Measurements from ENCODE around the gene DPYSL4.

DPYSL4 gene

DNA sequence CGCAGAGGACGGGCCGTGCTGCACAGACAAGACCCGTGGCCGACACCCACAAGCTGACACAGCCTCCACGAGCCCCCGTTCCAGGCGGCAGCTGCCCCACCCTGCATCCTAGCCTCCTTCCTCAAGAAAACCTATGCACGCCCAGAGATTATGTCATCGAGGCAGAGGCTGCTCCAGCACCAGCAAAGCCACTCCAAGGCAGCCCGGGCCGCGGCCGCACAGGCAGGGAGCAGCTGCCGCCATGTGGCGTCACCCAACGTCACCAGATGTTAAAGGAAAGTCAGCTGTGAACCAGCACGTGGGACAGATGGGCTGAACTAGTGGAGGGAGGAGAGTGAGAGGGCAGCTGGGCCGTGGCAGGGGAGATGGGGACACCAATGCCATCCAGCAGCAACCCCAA is 61.2 kb downstream of the DPYSL4 start:
- no peak for DNase-seq

DNA sequence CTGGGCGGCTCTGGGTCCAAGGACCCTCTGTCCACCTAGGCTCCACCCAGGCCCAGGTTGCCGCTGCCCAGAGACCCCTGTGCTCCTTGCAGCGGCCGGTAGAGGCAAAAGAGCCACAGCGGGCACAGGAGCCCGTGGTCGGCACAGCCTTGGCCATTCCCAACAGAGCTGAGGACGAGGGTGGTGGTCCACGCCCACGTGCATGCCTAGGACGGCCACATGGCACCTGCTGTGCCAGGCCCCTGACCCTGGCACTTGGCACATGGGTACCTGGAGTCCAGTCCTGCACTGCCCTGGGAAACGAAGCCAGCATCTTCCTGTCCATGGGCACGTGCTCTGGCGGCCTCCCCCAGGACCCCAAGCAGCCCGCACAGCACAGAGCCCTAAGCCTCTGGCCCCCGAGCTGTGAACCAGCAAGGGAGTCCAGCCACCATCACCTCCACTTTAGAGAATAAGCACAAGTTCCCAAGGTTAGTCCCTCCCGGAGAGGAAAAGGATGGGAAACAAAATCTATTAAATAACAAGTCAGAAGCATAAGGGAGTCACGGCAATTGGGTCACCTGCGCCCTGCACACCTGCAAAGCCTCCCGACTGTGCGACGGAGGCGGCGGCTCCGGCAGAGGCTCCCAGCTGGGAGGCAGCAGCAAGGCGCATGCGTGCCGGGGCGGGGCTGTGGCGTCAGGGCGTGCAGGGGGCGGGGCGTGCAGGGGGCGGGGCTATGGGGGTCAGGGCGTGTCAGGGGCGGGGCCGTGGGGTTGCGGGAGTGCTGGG is 61.9 kb downstream of the DPYSL4 start:
- peak; percentile 49 for DNase-seq

DNA sequence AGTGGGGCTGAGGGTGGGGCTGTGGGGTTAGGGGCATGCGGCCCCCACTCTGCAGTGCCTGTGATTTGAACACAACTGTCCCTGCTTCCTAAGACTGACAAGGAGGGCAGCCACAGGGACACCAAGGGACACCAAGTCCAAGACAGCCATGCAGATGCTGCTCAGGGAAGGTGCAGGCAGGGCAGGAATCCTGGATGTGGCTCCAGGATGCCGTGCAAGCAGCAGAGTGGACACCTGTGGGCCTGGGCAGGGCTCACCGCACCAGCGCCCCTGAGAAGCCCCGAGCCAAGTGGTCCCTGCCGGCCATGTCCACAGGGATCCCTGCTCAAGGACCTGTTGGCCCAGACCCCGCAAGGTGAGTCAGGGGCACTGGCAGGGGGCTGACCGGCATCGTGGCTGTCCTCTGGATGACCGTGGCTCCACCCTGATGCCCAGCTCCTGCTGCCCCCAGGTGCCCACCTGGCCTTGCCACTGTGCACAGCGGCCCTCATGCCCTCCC is 62.5 kb downstream of the DPYSL4 start:
- DNase-seq: no peak

DNA sequence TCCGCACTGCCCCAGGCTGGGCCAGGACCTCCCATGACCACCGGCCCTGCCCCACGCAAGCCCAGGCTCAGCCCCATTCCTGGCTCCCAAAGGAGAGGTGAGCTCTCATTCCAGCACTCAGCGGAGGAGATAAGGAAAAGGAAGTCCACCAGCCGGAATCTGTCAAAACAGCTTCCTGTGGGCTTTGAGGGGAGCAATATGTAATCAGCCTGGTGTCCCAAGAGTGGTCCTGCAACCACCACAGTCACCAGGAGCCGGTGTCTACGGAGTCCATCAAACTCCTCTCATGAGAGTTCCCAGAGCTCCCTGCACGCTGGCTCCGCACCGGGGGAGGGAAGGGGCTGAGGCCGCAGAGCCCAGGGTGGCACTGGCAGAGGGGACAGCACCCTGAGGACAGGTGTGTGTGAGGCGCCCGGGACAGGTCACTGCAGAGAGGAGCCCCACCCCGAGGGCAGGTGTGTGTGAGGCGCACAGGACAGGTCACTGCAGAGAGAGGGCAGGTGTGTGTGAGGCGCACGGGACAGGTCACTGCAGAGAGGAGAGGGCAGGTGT is 63.2 kb downstream of the DPYSL4 start:
- DNase-seq: no peak

DNA sequence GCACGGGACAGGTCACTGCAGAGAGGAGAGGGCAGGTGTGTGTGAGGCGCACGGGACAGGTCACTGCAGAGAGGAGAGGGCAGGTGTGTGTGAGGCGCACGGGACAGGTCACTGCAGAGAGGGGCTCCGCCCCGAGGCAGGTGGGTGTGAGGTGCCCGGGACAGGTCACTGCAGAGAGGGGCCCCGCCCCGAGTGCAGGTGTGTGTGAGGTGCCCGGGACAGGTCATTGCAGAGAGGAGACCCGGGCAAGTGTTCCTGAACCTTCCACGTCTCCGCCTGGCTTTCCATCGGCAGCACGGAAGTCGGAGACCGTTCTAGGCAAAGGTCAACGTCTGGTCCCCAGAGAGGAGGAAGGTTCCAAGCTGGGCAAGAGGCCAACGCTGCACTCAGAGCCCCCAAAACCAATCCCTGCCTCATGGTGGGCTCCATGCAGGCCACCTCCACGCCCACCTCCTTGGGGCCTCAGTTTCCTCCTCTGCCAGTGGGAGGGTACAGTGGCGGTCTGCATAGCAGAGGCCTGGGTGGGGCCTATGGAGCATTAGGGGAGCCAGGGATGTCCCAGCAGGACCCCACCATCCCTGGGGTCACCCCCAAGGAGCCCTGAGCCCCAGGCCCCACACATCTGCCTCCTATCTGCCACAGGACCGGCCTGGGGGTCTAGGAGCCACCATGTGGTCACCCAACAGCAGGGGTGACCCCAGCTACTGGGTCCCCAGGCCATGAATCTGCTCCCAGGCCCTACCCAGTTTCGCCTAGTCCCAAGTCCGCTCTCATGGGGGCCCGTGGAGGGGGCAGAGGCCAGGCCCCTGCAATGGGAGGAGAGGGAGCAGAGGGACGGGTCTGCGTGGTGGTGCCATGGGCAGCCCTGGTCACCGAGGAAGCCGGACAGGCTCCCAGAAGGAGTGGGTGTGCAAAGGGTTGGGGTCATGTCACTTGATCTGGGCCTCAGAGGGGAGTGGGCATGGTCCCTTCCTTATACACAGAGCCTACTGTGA is 64.0 kb downstream of the DPYSL4 start:
- no peak for DNase-seq

DNA sequence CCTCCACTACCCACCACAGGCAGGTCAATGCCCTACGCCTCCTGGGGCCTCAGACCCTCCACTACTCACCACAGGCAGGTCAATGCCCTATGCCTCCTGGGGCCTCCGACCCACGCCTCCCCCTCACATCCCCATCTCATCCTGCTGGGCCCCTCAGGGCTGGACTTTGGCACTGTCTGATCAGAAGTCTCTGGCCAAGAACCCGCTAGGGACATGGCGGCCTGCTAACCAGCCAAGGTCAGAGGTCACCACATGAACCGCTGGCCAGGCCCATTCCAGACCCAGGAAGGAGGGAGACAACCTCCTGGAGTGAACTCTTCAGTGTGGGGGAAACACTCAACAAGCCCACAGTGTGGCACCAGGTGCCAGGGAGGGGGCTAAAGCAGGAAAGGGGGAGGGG is 65.2 kb downstream of the DPYSL4 start:
- DNase-seq: no peak

DNA sequence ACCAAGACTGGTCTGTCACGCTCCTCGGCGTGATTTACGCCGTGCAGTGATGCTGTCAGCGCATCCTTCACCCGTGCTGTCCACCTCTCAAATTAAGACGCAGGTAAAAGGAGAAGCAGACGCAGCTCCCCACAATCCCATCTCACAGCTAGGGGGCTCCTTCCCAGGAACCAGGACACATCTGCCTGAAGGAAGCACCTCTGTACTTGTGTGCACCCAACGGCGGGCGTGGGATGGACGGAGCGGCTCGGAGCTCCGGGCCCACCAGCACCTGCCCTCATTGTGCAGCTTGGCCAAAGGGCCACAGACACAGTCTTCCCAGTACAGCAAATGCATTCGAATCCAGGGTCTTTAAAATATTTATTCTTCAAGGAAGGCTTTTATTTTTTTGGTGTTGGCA is 65.7 kb downstream of the DPYSL4 start:
- DNase-seq: no peak

DNA sequence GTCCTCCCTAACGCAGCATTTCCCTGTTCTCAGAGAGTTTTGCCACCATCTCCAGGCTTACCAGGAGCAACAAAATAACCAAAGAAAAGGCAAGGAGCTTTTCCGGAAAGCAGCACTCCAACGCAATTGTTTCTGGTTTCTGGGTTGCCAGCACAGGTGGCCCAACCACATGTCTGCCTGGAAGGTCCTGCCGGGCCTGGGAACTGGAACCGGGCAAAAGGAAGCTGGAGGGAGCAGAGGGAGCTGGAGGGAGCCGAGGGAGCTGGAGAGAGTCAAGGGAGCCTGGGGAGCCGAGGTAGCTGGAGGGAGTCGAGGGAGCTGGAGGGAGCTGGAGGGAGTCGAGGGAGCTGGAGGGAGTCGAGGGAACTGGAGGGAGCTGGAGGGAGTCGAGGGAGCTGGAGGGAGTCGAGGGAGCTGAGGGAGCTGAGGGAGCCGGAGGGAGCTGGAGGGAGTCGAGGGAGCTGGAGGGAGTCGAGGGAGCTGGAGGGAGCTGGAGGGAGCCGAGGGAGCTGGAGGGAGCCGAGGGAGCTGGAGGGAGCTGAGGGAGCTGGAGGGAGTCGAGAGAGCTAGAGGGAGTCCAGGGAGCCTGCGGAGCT is 66.4 kb downstream of the DPYSL4 start:
- no peak for DNase-seq

DNA sequence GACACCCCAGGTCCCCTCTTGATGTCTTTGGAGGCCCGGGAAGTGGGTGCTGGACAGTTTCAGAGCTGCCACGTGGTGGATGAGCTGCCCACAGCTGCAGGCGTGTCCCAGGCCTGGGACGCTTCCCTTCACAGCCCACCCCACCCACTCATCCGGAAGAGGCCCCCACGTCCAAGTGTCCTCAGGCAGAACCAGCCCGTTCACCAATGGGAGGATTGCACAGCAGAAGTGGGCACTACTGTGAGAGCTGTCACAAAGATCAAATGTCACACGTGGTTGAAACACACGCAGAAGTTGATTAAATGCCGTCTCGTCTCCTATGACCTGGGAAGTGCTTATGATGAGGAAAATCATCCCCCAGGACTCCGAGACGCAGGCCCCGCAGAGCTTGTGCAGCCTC is 68.1 kb downstream of the DPYSL4 start:
- DNase-seq: no peak
